ENCODE measurements around the gene JAKMIP3.

The JAKMIP3 gene

GRCh38 chr10:132068431-132069121, 2.8 kb downstream of the JAKMIP3 start:
- TF ChIP-seq CTCF (IDR thresholded peaks at IDR 0.05; ENCODE audit: low read depth, low read length, missing control alignments) = no peak
- H3K4me3 ChIP-seq (replicated peaks; ENCODE audit: low read depth, low read length) = no peak overlapping the region
- no peak for DNase-seq (ENCODE audit: extremely low read depth, low read depth)

- H3K4me3 ChIP-seq (replicated peaks; ENCODE audit: low read depth, low read length) = no peak overlapping the region
- DNase-seq (ENCODE audit: extremely low read depth, low read depth) = no peak
- TF ChIP-seq CTCF (IDR thresholded peaks at IDR 0.05; ENCODE audit: low read depth, low read length, missing control alignments) = no peak
These were observed 3.5 kb downstream of the JAKMIP3 start for GRCh38 chr10:132069122-132069848.

- no peak overlapping the region for H3K4me3 ChIP-seq (replicated peaks; ENCODE audit: low read depth, low read length)
- no peak for TF ChIP-seq CTCF (IDR thresholded peaks at IDR 0.05; ENCODE audit: low read depth, low read length, missing control alignments)
- DNase-seq (ENCODE audit: extremely low read depth, low read depth) = no peak
These were observed 4.1 kb downstream of the JAKMIP3 start for GRCh38 chr10:132069849-132070182.

GRCh38 chr10:132070724-132071123, 5.0 kb downstream of the JAKMIP3 start:
- no peak for DNase-seq (ENCODE audit: extremely low read depth, low read depth)
- no peak for TF ChIP-seq CTCF (IDR thresholded peaks at IDR 0.05; ENCODE audit: low read depth, low read length, missing control alignments)
- no peak overlapping the region for H3K4me3 ChIP-seq (replicated peaks; ENCODE audit: low read depth, low read length)

- no peak for TF ChIP-seq CTCF (IDR thresholded peaks at IDR 0.05; ENCODE audit: low read depth, low read length, missing control alignments)
- no peak for DNase-seq (ENCODE audit: extremely low read depth, low read depth)
- no peak overlapping the region for H3K4me3 ChIP-seq (replicated peaks; ENCODE audit: low read depth, low read length)
These were observed 5.9 kb downstream of the JAKMIP3 start for GRCh38 chr10:132071667-132072066.

- TF ChIP-seq CTCF (IDR thresholded peaks at IDR 0.05; ENCODE audit: low read depth, low read length, missing control alignments) = no peak
- H3K4me3 ChIP-seq (replicated peaks; ENCODE audit: low read depth, low read length) = no peak overlapping the region
- no peak for DNase-seq (ENCODE audit: extremely low read depth, low read depth)
These were observed 10.3 kb downstream of the JAKMIP3 start for GRCh38 chr10:132075909-132076577.

Data from HFF-Myc (cell line).